ENCODE data around the gene IQSEC1.

IQSEC1 gene

GRCh38 chr3:13073326-13074005 is at the start of gene IQSEC1:
TSS of gene IQSEC1 (minus strand) at chr3:13073429. CDS start at chr3:13073014, 415 bp downstream.
- no peak for DNase-seq

GRCh38 chr3:13122081-13123012 is 49.1 kb upstream of the IQSEC1 start:
- DNase-seq, result no peak

GRCh38 chr3:13121553-13122001 is 48.3 kb upstream of the IQSEC1 start:
- no peak for DNase-seq

GRCh38 chr3:13120928-13121552 is 47.8 kb upstream of the IQSEC1 start:
- no peak for DNase-seq

GRCh38 chr3:13120289-13120927 is 47.2 kb upstream of the IQSEC1 start:
- DNase-seq, result no peak

GRCh38 chr3:13119471-13120220 is 46.4 kb upstream of the IQSEC1 start:
- DNase-seq, result no peak

- no peak for DNase-seq
These were observed 43.2 kb upstream of the IQSEC1 start for GRCh38 chr3:13116426-13116825.

GRCh38 chr3:13115991-13116390 is 42.8 kb upstream of the IQSEC1 start:
- DNase-seq, result no peak

GRCh38 chr3:13115576-13115910 is 42.3 kb upstream of the IQSEC1 start:
- DNase-seq, result no peak

- no peak for DNase-seq
These were observed 41.8 kb upstream of the IQSEC1 start for GRCh38 chr3:13114811-13115575.

GRCh38 chr3:13113346-13114330 is 40.4 kb upstream of the IQSEC1 start:
- DNase-seq, result no peak

- no peak for DNase-seq
These were observed 39.5 kb upstream of the IQSEC1 start for GRCh38 chr3:13112521-13113345.

GRCh38 chr3:13111873-13112520 is 38.8 kb upstream of the IQSEC1 start:
- no peak for DNase-seq

- no peak for DNase-seq
These were observed 38.1 kb upstream of the IQSEC1 start for GRCh38 chr3:13111173-13111872.

- DNase-seq, result peak; percentile 61
These were observed 37.5 kb upstream of the IQSEC1 start for GRCh38 chr3:13110678-13111116.

- DNase-seq, result no peak
These were observed 36.3 kb upstream of the IQSEC1 start for GRCh38 chr3:13109516-13109915.

GRCh38 chr3:13108861-13109260 is 35.6 kb upstream of the IQSEC1 start:
- DNase-seq, result no peak

- no peak for DNase-seq
These were observed 34.4 kb upstream of the IQSEC1 start for GRCh38 chr3:13107661-13108060.

Measured in kidney glomerular epithelial cell (primary cell).